Calu3 (cell line): ENCODE data around the gene SNX17. TPM values are rescaled to one million over a fixed set of nuclear protein-coding genes. Genes with fewer than 3 reads are reported as not detected.
"Not testable (repeated sequence)": the region's sequence is repeated elsewhere in the genome, so short reads cannot be mapped to it uniquely, and the experiment has no call there.

Experiments used
- BruUV-seq: library from RNA; stranded (reverse); fragments of 400-500 nt; replicated peaks from 2 replicates; lab custom pipeline; 2021; lab: Mats Ljungman, UMichigan
- CTCF ChIA-PET: fragments of 300-600 bp; sonication (Branson Sonifier 250); formaldehyde crosslinking; loops from one replicate; lab custom pipeline; 2022; ENCODE audit warnings: antibody characterized with exemption; lab: Charles Lee
- DNase-seq: peaks from one replicate; pipeline ENCODE4 v3.0.0; 2022
- H3K27ac Mint-ChIP-seq: one replicate; pipeline ENCODE4 v1.8.0; 2022; ENCODE audit warnings: mixed read lengths; ENCODE audit not compliant: unreplicated experiment
- H3K27me3 Mint-ChIP-seq: one replicate; pipeline ENCODE4 v1.8.0; 2022; ENCODE audit warnings: mixed read lengths; ENCODE audit not compliant: unreplicated experiment
- H3K36me3 Mint-ChIP-seq: one replicate; pipeline ENCODE4 v1.8.0; 2022; ENCODE audit warnings: mild to moderate bottlenecking, moderate library complexity, mixed read lengths; ENCODE audit not compliant: insufficient read depth, unreplicated experiment
- H3K4me1 Mint-ChIP-seq: one replicate; pipeline ENCODE4 v1.8.0; 2022; ENCODE audit warnings: mild to moderate bottlenecking, low read depth, mixed read lengths; ENCODE audit not compliant: unreplicated experiment
- H3K4me3 Mint-ChIP-seq: one replicate; pipeline ENCODE4 v1.8.0; 2022; ENCODE audit warnings: mild to moderate bottlenecking, low read depth, moderate library complexity, mixed read lengths; ENCODE audit not compliant: unreplicated experiment
- H3K9me3 Mint-ChIP-seq: one replicate; pipeline ENCODE4 v1.8.0; 2022; ENCODE audit warnings: low read depth, mixed read lengths; ENCODE audit not compliant: unreplicated experiment
- CTCF ChIP-seq: fragments of 200-600 bp; IDR thresholded peaks from one replicate; pipeline ENCODE4 v1.8.0; 2022; ENCODE audit warnings: antibody characterized with exemption; ENCODE audit not compliant: unreplicated experiment
- intact Hi-C: fragments of 100-400 bp; cut with micrococcal nuclease; formaldehyde crosslinking; loops from one replicate; pipeline ENCODE4 v1.10.0; 2022; ENCODE audit not compliant: unreplicated experiment
- total RNA-seq: library from RNA; stranded (reverse); gene quantifications from 2 replicates; pipeline ENCODE4 v1.2.3, GENCODE V29; 2022

SNX17 gene
- total RNA-seq, 1 experiment from 2014 or later, result 85.3 TPM

- Mint-ChIP-seq H3K4me1 (no peaks in the 10 kb centered on the region), H3K36me3 (peaks cover 7% of the 10 kb centered on the region), H3K27me3 (no peaks in the 10 kb centered on the region), H3K27ac (no peak overlapping the region), H3K9me3 (no peaks in the 10 kb centered on the region), H3K4me3 (no peak overlapping the region)
- intact Hi-C loops, result no loop called here
- TF ChIP-seq CTCF, result no peak
- no TSS peak for BruUV-seq
- CTCF ChIA-PET, result no interaction called here
- no peak for DNase-seq
Measured at GRCh38 chr2:27422958-27423357, 52.5 kb downstream of the SNX17 start.

GRCh38 chr2:27425039-27425438, 54.6 kb downstream of the SNX17 start:
- H3K9me3 Mint-ChIP-seq, DNase-seq, H3K27me3 Mint-ChIP-seq, H3K4me1 Mint-ChIP-seq, H3K27ac Mint-ChIP-seq, H3K4me3 Mint-ChIP-seq, BruUV-seq, intact Hi-C loops: not testable (repeated sequence)
- H3K36me3 Mint-ChIP-seq, result peaks cover 28% of the 10 kb centered on the region
- CTCF ChIA-PET, result interaction anchor here (0.7 kb wide), 1 partner anchor 11 kb away, joined by 4 read pairs; no protein-coding TSS in a partner anchor

Other genes starting within 250 kb of the SNX17 start
- gene ABHD1, start 246.8 kb upstream of the SNX17 start, total RNA-seq, result 0.56 and 0.64 TPM in 2 replicates
- 54.0 and 60.1 TPM in 2 replicates for gene PREB, start 236.0 kb upstream of the SNX17 start, total RNA-seq
- gene PRR30, start 231.2 kb upstream of the SNX17 start, total RNA-seq, result not detected in 2 replicates
- gene TCF23, start 221.6 kb upstream of the SNX17 start, total RNA-seq, result not detected in 2 replicates
- gene ATRAID, start 158.6 kb upstream of the SNX17 start, total RNA-seq, result 104 and 121 TPM in 2 replicates
- 39.6 and 42.3 TPM in 2 replicates for gene SLC5A6, start 158.3 kb upstream of the SNX17 start, total RNA-seq
- gene CAD, start 153.2 kb upstream of the SNX17 start, total RNA-seq, result 68.2 and 71.6 TPM in 2 replicates
- 0.24 TPM in 1 of 2 replicates, not detected in the other for gene SLC30A3, start 107.6 kb upstream of the SNX17 start, total RNA-seq
- not detected in 2 replicates for gene DNAJC5G, start 95.2 kb upstream of the SNX17 start, total RNA-seq
- 0.99 and 2.3 TPM in 2 replicates for gene TRIM54, start 88.2 kb upstream of the SNX17 start, total RNA-seq
- 4.6 and 6.6 TPM in 2 replicates for gene UCN, start 62.2 kb upstream of the SNX17 start, total RNA-seq
- gene MPV17, start 47.5 kb upstream of the SNX17 start, total RNA-seq, result 77.4 and 84.5 TPM in 2 replicates
- 83.8 and 85.4 TPM in 2 replicates for gene GTF3C2, start 13.9 kb upstream of the SNX17 start, total RNA-seq
- gene EIF2B4, start 278 bp upstream of the SNX17 start, total RNA-seq, result 42.0 and 43.7 TPM in 2 replicates
- 10.6 and 13.1 TPM in 2 replicates for gene ZNF513, start 10.1 kb downstream of the SNX17 start, total RNA-seq
- 118 and 121 TPM in 2 replicates for gene PPM1G, start 39.0 kb downstream of the SNX17 start, total RNA-seq
- 58.2 and 60.5 TPM in 2 replicates for gene NRBP1, start 58.0 kb downstream of the SNX17 start, total RNA-seq
- 71.8 and 74.0 TPM in 2 replicates for gene KRTCAP3, start 71.8 kb downstream of the SNX17 start, total RNA-seq
- gene IFT172, start 119.1 kb downstream of the SNX17 start, total RNA-seq, result 37.5 and 41.7 TPM in 2 replicates
- gene FNDC4, start 124.6 kb downstream of the SNX17 start, total RNA-seq, result 5.3 and 7.2 TPM in 2 replicates
- 17.8 and 26.8 TPM in 2 replicates for gene GCKR, start 126.2 kb downstream of the SNX17 start, total RNA-seq
- 24.4 and 28.6 TPM in 2 replicates for gene ZNF512, start 212.4 kb downstream of the SNX17 start, total RNA-seq